SK-N-SH (cell line): ENCODE measurements around the gene ICE1.

Source experiments
- CHD2 ChIP-seq: fragments of 150-350 bp; IDR thresholded peaks from 2 replicates; pipeline ENCODE4 v1.6.1; 2018; ENCODE audit warnings: low read length; ENCODE audit not compliant: partially characterized antibody
- EP300 ChIP-seq, 2 experiments: IDR thresholded peaks; 2 replicates each; pipeline versions ENCODE4 v1.4.0 to v1.6.1; 2012; ENCODE audit warnings: borderline replicate concordance in 1 of 2, low read depth in 1 of 2, low read length in 1 of 2
- EZH2phosphoT487 ChIP-seq: fragments of 200-600 bp; sonication (generic); IDR thresholded peaks from 2 replicates; pipeline ENCODE4 v1.6.1; 2017; ENCODE audit warnings: low read depth, mixed run types, mild to moderate bottlenecking, antibody characterized with exemption, moderate library complexity, borderline replicate concordance
- NFIC ChIP-seq: IDR thresholded peaks from 2 replicates; pipeline ENCODE4 v1.4.0; 2012; ENCODE audit warnings: borderline replicate concordance
- POLR2AphosphoS5 ChIP-seq: IDR thresholded peaks from 2 replicates; pipeline ENCODE4 v1.6.1; 2012; ENCODE audit warnings: low read depth, low read length
- RAD21 ChIP-seq: IDR thresholded peaks from 2 replicates; pipeline ENCODE4 v1.6.1; 2012; ENCODE audit warnings: mild to moderate bottlenecking, low read length
- RCOR1 ChIP-seq: fragments of 150-350 bp; IDR thresholded peaks from 2 replicates; pipeline ENCODE4 v1.6.1; 2017; ENCODE audit warnings: antibody characterized with exemption, low read length
- SIN3A ChIP-seq: IDR thresholded peaks from 2 replicates; pipeline ENCODE4 v1.6.1; 2012; ENCODE audit warnings: low read depth, mild to moderate bottlenecking, low read length, moderate library complexity, borderline replicate concordance
- SMC3 ChIP-seq: IDR thresholded peaks from 2 replicates; pipeline ENCODE4 v1.6.1; 2012; ENCODE audit warnings: low read depth, low read length, improper control_type of control experiment
- TAF1 ChIP-seq: IDR thresholded peaks from 2 replicates; pipeline ENCODE4 v1.6.1; 2012; ENCODE audit warnings: low read depth, mild to moderate bottlenecking, low read length, moderate library complexity, borderline replicate concordance
- TF ChIP-seq, protein P1 (sequence below): fragments of 200-600 bp; sonication (generic); IDR thresholded peaks from 2 replicates; pipeline ENCODE4 v1.6.1; 2017; ENCODE audit warnings: antibody characterized with exemption, mild to moderate bottlenecking, moderate library complexity
- TF ChIP-seq, protein P2 (sequence below): IDR thresholded peaks from 2 replicates; pipeline ENCODE4; 2012
- TF ChIP-seq, protein P3 (sequence below): IDR thresholded peaks from 2 replicates; pipeline ENCODE4 v1.4.0; 2012; ENCODE audit warnings: low read depth, borderline replicate concordance

DNA sequence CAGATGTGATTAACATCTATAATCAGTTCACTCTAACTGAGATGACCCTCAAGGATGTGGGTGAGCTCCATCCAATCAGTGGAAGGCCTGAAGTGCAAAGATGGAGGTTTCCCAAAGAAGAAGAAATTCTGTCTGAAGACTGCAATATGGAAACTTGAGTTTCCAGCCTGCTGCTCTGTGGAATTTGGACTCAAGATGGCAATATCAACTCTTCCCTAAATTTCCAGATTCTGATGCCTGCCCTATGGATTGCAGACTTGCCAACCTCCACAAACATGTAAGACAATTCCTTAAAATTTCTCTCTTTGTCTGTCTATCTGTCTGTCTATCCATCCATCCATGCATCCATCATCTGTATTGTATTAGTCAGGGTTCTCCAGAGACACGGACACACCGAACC lies 85.9 kb downstream of the ICE1 start:
- TF ChIP-seq POLR2AphosphoS5 (no peak), RCOR1 (no peak), SIN3A (no peak), EZH2phosphoT487 (no peak), SMC3 (no peak), RAD21 (no peak), EP300 (IDR thresholded peaks at IDR 0.05; ENCODE audit: borderline replicate concordance in 1 of 2, low read depth in 1 of 2, low read length in 1 of 2) (no peak), NFIC (no peak), CHD2 (no peak), TAF1 (no peak)
- TF ChIP-seq, protein P1, sequence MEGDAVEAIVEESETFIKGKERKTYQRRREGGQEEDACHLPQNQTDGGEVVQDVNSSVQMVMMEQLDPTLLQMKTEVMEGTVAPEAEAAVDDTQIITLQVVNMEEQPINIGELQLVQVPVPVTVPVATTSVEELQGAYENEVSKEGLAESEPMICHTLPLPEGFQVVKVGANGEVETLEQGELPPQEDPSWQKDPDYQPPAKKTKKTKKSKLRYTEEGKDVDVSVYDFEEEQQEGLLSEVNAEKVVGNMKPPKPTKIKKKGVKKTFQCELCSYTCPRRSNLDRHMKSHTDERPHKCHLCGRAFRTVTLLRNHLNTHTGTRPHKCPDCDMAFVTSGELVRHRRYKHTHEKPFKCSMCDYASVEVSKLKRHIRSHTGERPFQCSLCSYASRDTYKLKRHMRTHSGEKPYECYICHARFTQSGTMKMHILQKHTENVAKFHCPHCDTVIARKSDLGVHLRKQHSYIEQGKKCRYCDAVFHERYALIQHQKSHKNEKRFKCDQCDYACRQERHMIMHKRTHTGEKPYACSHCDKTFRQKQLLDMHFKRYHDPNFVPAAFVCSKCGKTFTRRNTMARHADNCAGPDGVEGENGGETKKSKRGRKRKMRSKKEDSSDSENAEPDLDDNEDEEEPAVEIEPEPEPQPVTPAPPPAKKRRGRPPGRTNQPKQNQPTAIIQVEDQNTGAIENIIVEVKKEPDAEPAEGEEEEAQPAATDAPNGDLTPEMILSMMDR, result no peak
- TF ChIP-seq, protein P2, sequence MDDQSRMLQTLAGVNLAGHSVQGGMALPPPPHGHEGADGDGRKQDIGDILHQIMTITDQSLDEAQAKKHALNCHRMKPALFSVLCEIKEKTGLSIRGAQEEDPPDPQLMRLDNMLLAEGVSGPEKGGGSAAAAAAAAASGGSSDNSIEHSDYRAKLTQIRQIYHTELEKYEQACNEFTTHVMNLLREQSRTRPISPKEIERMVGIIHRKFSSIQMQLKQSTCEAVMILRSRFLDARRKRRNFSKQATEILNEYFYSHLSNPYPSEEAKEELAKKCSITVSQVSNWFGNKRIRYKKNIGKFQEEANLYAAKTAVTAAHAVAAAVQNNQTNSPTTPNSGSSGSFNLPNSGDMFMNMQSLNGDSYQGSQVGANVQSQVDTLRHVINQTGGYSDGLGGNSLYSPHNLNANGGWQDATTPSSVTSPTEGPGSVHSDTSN, result no peak
- TF ChIP-seq, protein P3, sequence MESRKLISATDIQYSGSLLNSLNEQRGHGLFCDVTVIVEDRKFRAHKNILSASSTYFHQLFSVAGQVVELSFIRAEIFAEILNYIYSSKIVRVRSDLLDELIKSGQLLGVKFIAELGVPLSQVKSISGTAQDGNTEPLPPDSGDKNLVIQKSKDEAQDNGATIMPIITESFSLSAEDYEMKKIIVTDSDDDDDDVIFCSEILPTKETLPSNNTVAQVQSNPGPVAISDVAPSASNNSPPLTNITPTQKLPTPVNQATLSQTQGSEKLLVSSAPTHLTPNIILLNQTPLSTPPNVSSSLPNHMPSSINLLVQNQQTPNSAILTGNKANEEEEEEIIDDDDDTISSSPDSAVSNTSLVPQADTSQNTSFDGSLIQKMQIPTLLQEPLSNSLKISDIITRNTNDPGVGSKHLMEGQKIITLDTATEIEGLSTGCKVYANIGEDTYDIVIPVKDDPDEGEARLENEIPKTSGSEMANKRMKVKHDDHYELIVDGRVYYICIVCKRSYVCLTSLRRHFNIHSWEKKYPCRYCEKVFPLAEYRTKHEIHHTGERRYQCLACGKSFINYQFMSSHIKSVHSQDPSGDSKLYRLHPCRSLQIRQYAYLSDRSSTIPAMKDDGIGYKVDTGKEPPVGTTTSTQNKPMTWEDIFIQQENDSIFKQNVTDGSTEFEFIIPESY, result no peak
